Testis (tissue), 3 donors: ENCODE data around the gene BTG2. TPM values are rescaled to one million over a fixed set of nuclear protein-coding genes. Genes with fewer than 3 reads are reported as not detected.

Experiments
- DNase-seq: peaks from one replicate; pipeline ENCODE4 v3.0.0-alpha.2; 2019
- H3K27ac ChIP-seq, 2 donors: fragments of 200-600 bp; sonication (generic); one replicate each; pipeline ENCODE4 v1.5.1; 2019
- H3K27me3 ChIP-seq: fragments of 200-600 bp; sonication (generic); one replicate; pipeline ENCODE4 v1.5.1; 2019
- H3K36me3 ChIP-seq: fragments of 200-600 bp; sonication (generic); one replicate; pipeline ENCODE4 v1.5.1; 2017; ENCODE audit warnings: low read depth; ENCODE audit errors: missing control alignments
- H3K4me1 ChIP-seq: fragments of 200-600 bp; sonication (generic); one replicate; pipeline ENCODE4 v1.5.1; 2019
- H3K4me3 ChIP-seq, 2 donors: fragments of 200-600 bp; sonication (generic); one replicate each; pipeline ENCODE4 v1.5.1; 2017 to 2019
- H3K9me3 ChIP-seq: fragments of 200-600 bp; sonication (generic); one replicate; pipeline ENCODE4 v1.5.1; 2017
- POLR2A ChIP-seq: fragments of 450-650 bp; IDR thresholded peaks from one replicate; pipeline ENCODE4 v1.6.1; 2017; ENCODE audit warnings: antibody characterized with exemption, mild to moderate bottlenecking, moderate library complexity
- WGBS, 2 donors: methylation state at CpG; one replicate each; pipeline ENCODE4 v1.1.5; 2018; 5-methylcytosine and 5-hydroxymethylcytosine counted together
- intact Hi-C: fragments of 100-400 bp; cut with DNase I; formaldehyde crosslinking; loops from one replicate; pipeline ENCODE4 v1.15.1; 2023; ENCODE audit warnings: low total_unique reads
- polyA plus RNA-seq: library from polyadenylated mRNA; stranded (reverse); fragments of 350-450 nt; fragmentation: Illumina TruSeq; extraction: RNeasy Lipid Tissue Mini Kit (QIAGEN cat#74804); gene quantifications from one replicate; pipeline ENCODE4 v1.2.3, GENCODE V29; 2014; ENCODE audit warnings: low read depth, low replicate concordance; ENCODE audit not compliant: insufficient read depth
- total RNA-seq, 2 donors: library from RNA; depleted of rRNA; stranded (reverse); fragments of >200 nt; gene quantifications; one replicate each; pipeline ENCODE4 v1.2.3, GENCODE V29; 2016
- TF ChIP-seq, protein P1 (sequence below), 3 experiments: fragments of 450-650 bp in 2 of 3; fragments of 200-600 bp in 1 of 3; sonication (generic) in 1 of 3; IDR thresholded peaks; one replicate each; pipeline ENCODE4 v1.5.1; 2016 to 2019; ENCODE audit warnings: antibody characterized with exemption in 3 of 3, mild to moderate bottlenecking in 2 of 3, moderate library complexity in 1 of 3

The BTG2 gene
- total and polyA plus RNA-seq, 3 donors from 2014 or later: 14.5 to 25.4 (median 23.8) TPM

DNA sequence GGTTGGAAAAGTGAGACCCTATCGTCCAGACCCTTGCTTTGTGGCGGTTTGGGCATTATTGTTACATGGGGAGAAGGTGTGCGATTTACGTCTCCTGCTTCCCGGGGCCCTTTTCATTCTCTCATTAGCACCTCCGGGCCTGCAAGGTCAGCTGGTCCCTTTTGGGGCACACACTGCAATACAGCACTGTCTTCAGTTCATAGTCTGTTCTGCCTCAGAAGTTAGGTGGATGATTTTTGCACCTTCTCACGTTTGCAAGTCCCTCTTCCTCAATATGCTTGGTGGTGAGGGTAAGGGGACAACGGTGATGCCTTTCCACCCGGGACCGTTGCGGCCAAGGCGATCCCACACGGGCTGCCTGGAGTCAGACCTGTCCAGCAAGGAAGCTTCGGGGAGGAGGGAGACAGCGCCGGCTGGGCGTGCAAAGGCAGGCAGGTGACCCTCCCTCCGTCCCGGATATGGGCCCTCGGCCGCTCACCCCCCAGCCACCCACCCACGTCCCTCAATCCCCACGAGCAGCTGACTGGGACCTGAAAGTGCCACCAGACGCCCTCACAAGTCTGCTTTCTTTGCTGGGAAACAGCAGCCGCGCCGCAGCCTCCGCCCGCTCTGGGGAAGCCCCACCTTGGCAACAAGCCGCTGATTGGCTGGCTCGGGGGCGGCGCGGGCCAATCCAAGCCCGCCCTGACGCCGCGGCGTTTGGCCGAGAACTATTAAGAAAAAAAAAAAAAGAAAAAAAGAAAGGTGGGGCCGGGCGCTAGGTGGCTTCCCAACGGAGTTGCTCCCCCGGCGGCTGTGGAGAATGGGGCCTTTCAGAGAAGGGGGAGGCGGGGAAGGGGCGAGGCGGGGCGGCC lies 21.7 kb downstream of the BTG2 start:
- Histone ChIP-seq H3K4me3 (peak overlapping the region; percentile 57 to 66), H3K27ac (peak overlapping the region; percentile 78 to 91), H3K36me3 (no peaks in the 10 kb centered on the region), H3K4me1 (peaks cover 13% of the 10 kb centered on the region), H3K9me3 (no peaks in the 10 kb centered on the region), H3K27me3 (no peaks in the 10 kb centered on the region)
- WGBS, 2 donors: 4 to 7% methylated on average over 37 to 48 of the region's 49 CpGs
- DNase-seq: peak; percentile 94
- peak; percentile 24 for TF ChIP-seq POLR2A
- TF ChIP-seq, protein P1, sequence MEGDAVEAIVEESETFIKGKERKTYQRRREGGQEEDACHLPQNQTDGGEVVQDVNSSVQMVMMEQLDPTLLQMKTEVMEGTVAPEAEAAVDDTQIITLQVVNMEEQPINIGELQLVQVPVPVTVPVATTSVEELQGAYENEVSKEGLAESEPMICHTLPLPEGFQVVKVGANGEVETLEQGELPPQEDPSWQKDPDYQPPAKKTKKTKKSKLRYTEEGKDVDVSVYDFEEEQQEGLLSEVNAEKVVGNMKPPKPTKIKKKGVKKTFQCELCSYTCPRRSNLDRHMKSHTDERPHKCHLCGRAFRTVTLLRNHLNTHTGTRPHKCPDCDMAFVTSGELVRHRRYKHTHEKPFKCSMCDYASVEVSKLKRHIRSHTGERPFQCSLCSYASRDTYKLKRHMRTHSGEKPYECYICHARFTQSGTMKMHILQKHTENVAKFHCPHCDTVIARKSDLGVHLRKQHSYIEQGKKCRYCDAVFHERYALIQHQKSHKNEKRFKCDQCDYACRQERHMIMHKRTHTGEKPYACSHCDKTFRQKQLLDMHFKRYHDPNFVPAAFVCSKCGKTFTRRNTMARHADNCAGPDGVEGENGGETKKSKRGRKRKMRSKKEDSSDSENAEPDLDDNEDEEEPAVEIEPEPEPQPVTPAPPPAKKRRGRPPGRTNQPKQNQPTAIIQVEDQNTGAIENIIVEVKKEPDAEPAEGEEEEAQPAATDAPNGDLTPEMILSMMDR (IDR thresholded peaks at IDR 0.05): no peak
- intact Hi-C loops: loop anchor here (5.0 kb wide), 1 partner anchor 55 kb away; no protein-coding TSS in a partner anchor

DNA sequence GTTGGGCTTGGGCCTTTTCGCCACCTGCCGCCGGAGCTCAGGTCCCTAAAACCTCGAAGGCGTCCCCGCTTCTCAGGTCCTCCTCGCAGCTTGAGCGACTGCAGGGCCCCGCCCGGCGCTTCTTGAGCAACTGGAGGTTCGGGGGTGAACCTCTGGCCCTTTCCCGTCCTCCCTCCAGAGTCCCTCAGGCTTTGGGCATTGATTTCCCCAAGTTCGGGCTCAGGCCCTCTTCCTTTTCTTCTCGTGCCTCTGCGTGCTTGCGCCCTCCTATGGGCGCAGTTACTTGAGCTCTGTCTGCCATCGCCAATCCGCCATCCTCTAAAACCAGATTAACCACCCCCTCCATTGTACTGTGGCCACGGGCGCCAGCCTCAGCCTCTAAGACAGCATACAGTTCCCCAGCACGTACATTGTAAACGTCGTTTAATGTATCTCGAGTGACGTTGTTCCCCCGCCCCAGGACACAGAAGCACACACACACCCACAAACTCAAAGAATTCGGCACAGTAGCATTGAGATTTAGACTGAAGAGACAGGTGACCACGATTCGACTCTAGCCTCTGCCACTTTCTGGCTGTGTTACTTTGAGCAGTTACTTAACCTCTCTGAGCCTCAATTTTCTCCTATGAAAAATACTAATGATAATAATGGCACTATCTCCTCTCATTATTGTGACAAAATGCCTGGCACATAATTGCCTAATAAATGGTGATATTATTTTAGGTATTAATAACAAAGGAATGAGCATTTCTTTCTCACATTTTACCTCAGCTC lies 22.6 kb downstream of the BTG2 start:
- no peaks in the 10 kb centered on the region for H3K27me3 ChIP-seq
- H3K36me3 ChIP-seq: no peaks in the 10 kb centered on the region
- TF ChIP-seq, protein P1 (IDR thresholded peaks at IDR 0.05): peak; percentile 33 to 45 (median 33)
- no peak for TF ChIP-seq POLR2A
- peak; percentile 79 for DNase-seq
- H3K4me1 ChIP-seq: peaks cover 13% of the 10 kb centered on the region
- peak overlapping the region; percentile 57 to 66 for H3K4me3 ChIP-seq
- H3K27ac ChIP-seq: peak overlapping the region; percentile 78 to 91
- intact Hi-C loops: loop anchor here (5.0 kb wide), 1 partner anchor 56 kb away; no protein-coding TSS in a partner anchor
- H3K9me3 ChIP-seq: no peaks in the 10 kb centered on the region
- 8 to 10% methylated on average over 31 of the region's 31 CpGs for WGBS, 2 donors

DNA sequence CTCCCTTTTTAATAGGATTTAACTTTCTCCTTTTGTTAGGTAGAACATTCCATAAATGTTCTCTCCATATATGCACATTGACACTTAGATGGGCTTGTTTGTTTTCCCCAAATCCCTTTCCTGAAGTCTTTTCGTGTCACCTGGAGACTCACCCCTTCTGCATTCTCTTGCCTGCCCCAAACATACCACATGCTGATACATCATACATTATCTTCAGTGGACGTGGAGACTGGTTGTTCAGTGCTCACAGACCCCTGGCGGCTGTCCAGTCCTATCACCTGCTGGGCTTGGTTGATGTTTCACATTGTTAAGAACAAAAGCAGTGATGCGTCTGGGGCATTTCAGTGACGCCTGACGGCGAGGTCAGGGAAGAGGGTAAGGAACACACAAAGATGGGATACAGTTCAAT lies 23.4 kb downstream of the BTG2 start:
- peak; percentile 26 for DNase-seq
- no peaks in the 10 kb centered on the region for H3K9me3 ChIP-seq
- 47 to 57% methylated on average over 7 of the region's 7 CpGs for WGBS, 2 donors
- H3K27me3 ChIP-seq: no peaks in the 10 kb centered on the region
- peaks cover 13% of the 10 kb centered on the region for H3K4me1 ChIP-seq
- TF ChIP-seq POLR2A: no peak
- TF ChIP-seq, protein P1 (IDR thresholded peaks at IDR 0.05): no peak
- no peak overlapping the region for H3K4me3 ChIP-seq
- H3K36me3 ChIP-seq: no peaks in the 10 kb centered on the region
- H3K27ac ChIP-seq: no peak overlapping the region
- intact Hi-C loops: loop anchor here (5.0 kb wide), 1 partner anchor 56 kb away; no protein-coding TSS in a partner anchor

DNA sequence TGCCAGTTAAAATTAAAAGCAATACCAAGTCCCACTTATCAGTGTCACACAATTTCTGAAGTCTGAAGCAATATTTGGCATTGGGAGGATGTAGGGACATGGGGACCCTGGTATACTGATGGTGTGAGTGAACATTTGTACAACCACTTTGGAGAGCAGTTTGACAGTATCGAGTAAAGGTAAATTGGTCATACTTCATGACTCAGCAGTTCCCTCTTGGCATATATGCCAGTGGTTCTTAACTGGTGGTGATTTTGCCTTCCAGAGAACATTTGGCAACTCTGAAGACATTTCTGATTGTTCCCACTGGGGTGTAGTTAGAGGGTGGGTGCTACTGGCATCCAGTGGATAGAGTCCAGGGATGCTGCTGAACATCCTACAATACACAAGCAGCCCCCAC lies 25.9 kb downstream of the BTG2 start:
- no peak for DNase-seq
- Histone ChIP-seq H3K9me3 (no peaks in the 10 kb centered on the region), H3K27ac (no peak overlapping the region), H3K36me3 (no peaks in the 10 kb centered on the region), H3K4me1 (peaks cover 8% of the 10 kb centered on the region), H3K4me3 (no peak overlapping the region), H3K27me3 (no peaks in the 10 kb centered on the region)
- TF ChIP-seq, protein P1 (IDR thresholded peaks at IDR 0.05): no peak
- no peak for TF ChIP-seq POLR2A
- 81% methylated on average over 1 of the region's 1 CpG for WGBS, 2 donors
- intact Hi-C loops: no loop called here
